M059J (cell line): ENCODE data around the gene OR10H1. TPM values are rescaled to one million over a fixed set of nuclear protein-coding genes. Genes with fewer than 3 reads are reported as not detected.
"Not testable (repeated sequence)": the region's sequence is repeated elsewhere in the genome, so short reads cannot be mapped to it uniquely, and the experiment has no call there.

Experiments
- DNase-seq: peaks from one replicate; pipeline ENCODE4 v3.0.0-alpha.2; 2012; ENCODE audit warnings: low read depth
- total RNA-seq: library from RNA; depleted of rRNA; stranded (reverse); fragments of >200 nt; shearing (Covaris generic); gene quantifications from 2 replicates; pipeline ENCODE4 v1.2.3, GENCODE V29; 2014; rRNA removed

OR10H1 gene
- total RNA-seq, 1 experiment from 2014 or later = not detected

- not testable (repeated sequence) for DNase-seq
Observed at GRCh38 chr19:15774159-15774558, 41.3 kb downstream of the OR10H1 start.

GRCh38 chr19:15769586-15769985, 45.9 kb downstream of the OR10H1 start:
- no peak for DNase-seq

- no peak for DNase-seq
Observed at GRCh38 chr19:15759962-15760565, 55.4 kb downstream of the OR10H1 start.

DNA sequence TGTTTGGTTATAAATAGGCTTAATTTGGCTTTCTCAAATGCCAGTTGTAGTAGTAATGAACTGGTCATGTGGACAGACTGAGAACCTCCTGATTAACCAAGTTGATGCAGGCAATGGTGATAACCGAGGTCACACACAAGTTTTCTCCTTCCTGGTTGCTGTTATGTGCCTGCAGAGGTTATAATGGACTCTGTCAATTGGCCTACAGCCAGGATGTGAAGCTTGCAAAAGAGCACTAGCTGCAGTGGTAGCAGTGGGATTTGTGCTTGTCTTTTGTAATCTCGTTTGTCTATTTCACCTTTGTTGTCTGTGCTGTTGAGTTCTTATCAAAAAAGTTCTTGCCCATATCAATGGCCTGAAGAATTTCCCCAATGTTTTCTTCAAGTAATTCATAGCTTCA, 57.1 kb downstream of the OR10H1 start:
- no peak for DNase-seq

Other genes starting within 250 kb of the OR10H1 start
- gene CYP4F8, start 200.4 kb downstream of the OR10H1 start, total RNA-seq = not detected in 2 replicates
- 0.15 TPM in 1 of 2 replicates, not detected in the other for gene CYP4F3, start 174.8 kb downstream of the OR10H1 start, total RNA-seq
- gene CYP4F12, start 142.6 kb downstream of the OR10H1 start, total RNA-seq = not detected in 2 replicates
- gene OR10H2, start 87.6 kb downstream of the OR10H1 start, total RNA-seq = not detected in 2 replicates
- not detected in 2 replicates for gene OR10H3, start 77.7 kb downstream of the OR10H1 start, total RNA-seq
- not detected in 2 replicates for gene OR10H5, start 28.0 kb downstream of the OR10H1 start, total RNA-seq
- 1.6 and 1.8 TPM in 2 replicates for gene CYP4F2, start 82.4 kb upstream of the OR10H1 start, total RNA-seq
- gene CYP4F11, start 118.9 kb upstream of the OR10H1 start, total RNA-seq = 0.17 and 0.44 TPM in 2 replicates
- gene OR10H4, start 133.3 kb upstream of the OR10H1 start, total RNA-seq = not detected in 2 replicates